ENCODE measurements around the gene ZNF544.

The ZNF544 gene

DNA sequence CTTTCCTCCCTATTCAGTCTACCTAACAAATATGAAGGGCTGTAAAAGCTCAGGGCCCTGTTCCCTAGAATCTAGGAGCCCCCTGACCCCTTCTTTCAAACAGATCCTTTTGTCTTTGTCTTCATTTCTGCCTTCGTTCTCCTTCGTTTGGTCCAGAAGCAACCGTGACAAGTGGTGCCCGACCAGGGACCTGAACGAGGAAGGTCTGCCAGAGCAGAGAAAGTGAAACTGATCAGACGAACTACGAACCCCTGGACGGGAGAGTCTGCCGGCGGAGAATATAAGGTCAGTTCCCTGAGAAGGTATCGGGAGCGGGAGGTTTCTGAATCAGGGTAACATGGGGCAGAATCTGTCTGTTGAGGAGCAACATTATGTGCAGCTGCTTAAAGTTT is 77.2 kb downstream of the ZNF544 start:
- peak; percentile 11 for DNase-seq

DNA sequence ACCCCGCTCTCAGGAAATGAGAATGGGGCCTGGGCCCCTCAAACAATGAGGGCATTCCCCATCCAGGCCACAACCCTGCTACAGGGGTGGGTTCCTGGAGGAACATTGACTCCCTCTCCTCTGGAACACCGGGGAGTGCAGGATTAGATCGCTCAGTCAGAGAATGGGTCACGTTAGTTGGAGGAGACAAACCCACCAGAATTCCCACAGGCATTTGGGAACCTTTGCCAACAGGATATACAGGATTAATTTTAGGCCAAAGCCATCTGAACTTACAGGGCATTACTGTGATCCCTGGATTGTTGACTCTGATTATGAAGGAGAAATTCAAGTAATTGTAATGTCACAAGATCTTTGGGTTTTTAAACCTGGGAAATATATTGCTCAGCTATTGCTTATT is 79.0 kb downstream of the ZNF544 start:
- no peak for DNase-seq

DNA sequence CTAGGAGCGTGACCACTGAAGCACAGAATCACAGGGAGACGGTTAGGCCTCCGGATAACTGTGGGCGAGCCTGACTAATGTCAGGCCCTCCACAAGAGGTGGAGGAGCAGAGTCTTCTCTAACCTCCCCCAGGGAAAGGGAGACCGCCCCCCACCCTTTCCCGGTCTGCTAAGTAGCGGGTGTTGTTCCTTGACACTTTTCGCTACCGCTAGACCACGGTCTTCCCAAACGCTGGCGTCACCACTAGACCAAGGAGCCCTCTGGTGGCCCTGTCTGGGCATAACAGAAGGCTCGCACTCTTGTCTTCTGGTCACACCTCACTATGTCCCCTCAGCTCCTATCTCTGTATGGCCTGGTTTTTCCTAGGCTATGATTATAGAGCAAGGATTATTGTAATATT is 82.0 kb downstream of the ZNF544 start:
- peak; percentile 21 for DNase-seq

DNA sequence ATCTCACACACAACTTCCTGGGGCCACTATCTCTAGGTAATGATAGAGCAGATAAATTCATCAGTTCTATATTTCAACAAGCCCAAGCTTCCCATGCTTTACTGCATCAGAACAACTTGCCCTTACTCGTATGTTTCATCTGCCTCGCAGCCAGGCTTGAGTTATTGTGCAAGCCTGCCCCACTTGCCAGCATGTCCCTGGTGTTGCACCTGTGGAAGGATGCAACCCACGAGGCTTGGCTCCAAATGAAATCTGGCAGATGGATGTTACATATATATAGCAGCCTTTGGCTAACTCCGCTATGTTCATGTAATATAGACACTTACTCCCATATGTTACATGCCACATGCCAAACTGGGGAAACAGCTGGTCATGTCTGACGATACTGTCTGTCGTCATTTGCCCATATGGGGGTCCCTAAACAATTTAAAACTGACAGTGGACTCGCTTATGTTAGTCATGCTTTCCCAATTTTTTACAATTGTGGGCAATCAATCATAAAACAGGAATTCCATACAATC is 82.7 kb downstream of the ZNF544 start:
- no peak for DNase-seq

Measured in CD4-positive, alpha-beta T cell treated with Interleukin-10 for 1 hour (primary cell).